Astrocyte (in vitro differentiated cells and primary cell): Measurements from ENCODE around the gene TBXAS1. TPM values are rescaled to one million over a fixed set of nuclear protein-coding genes. Genes with fewer than 3 reads are reported as not detected.

Source experiments
- DNase-seq: peaks from one replicate; pipeline ENCODE4 v3.0.0-alpha.2; 2010; ENCODE audit warnings: low read depth
- FAIRE-seq: peaks from 2 replicates; lab custom pipeline; 2011; peaks lifted over from hg19 to GRCh38; lab: Jason Lieb, UNC
- H2AFZ ChIP-seq: 2 replicates; pipeline ENCODE4 v1.6.0; 2012; ENCODE audit warnings: low read depth, low read length, inconsistent platforms
- H3K27ac ChIP-seq: 2 replicates; pipeline ENCODE4 v1.5.1; 2011; ENCODE audit warnings: low read depth, low read length, inconsistent platforms
- H3K27me3 ChIP-seq: 2 replicates; pipeline ENCODE4 v1.6.0; 2011; ENCODE audit warnings: low read length, inconsistent platforms; ENCODE audit not compliant: insufficient read depth
- H3K36me3 ChIP-seq: 2 replicates; pipeline ENCODE4 v1.5.1; 2011; ENCODE audit warnings: low read length, inconsistent platforms; ENCODE audit not compliant: insufficient read depth
- H3K4me1 ChIP-seq: 2 replicates; pipeline ENCODE4 v1.5.1; 2011; ENCODE audit warnings: low read length, inconsistent platforms; ENCODE audit not compliant: insufficient read depth
- H3K4me2 ChIP-seq: 2 replicates; pipeline ENCODE4 v1.6.0; 2012; ENCODE audit warnings: low read length, inconsistent platforms
- H3K4me3 ChIP-seq: 2 replicates; pipeline ENCODE4 v1.5.1; 2011; ENCODE audit warnings: low read depth, mild to moderate bottlenecking, low read length, inconsistent platforms; ENCODE audit not compliant: insufficient read depth
- H3K79me2 ChIP-seq: 2 replicates; pipeline ENCODE4 v1.6.0; 2012; ENCODE audit warnings: mild to moderate bottlenecking, low read length, inconsistent platforms; ENCODE audit not compliant: insufficient read depth
- H3K9ac ChIP-seq: 2 replicates; pipeline ENCODE4 v1.6.0; 2012; ENCODE audit warnings: mild to moderate bottlenecking, low read length, inconsistent platforms
- H3K9me3 ChIP-seq: 2 replicates; pipeline ENCODE4 v1.5.1; 2012; ENCODE audit warnings: low read depth, mild to moderate bottlenecking, low read length, inconsistent platforms; ENCODE audit not compliant: insufficient read depth
- H4K20me1 ChIP-seq: 2 replicates; pipeline ENCODE4 v1.6.0; 2012; ENCODE audit warnings: low read length, inconsistent platforms; ENCODE audit not compliant: insufficient read depth
- H3K27ac Mint-ChIP-seq: one replicate; pipeline ENCODE4 v1.8.0; 2021; ENCODE audit warnings: mild to moderate bottlenecking, mixed read lengths; ENCODE audit not compliant: unreplicated experiment
- H3K27me3 Mint-ChIP-seq: one replicate; pipeline ENCODE4 v1.8.0; 2021; ENCODE audit warnings: low read depth, mixed read lengths; ENCODE audit not compliant: unreplicated experiment
- H3K36me3 Mint-ChIP-seq: one replicate; pipeline ENCODE4 v1.8.0; 2021; ENCODE audit warnings: low read depth, mixed read lengths; ENCODE audit not compliant: unreplicated experiment
- H3K4me1 Mint-ChIP-seq: one replicate; pipeline ENCODE4 v1.8.0; 2021; ENCODE audit warnings: low read depth, mixed read lengths; ENCODE audit not compliant: unreplicated experiment
- H3K4me3 Mint-ChIP-seq: one replicate; pipeline ENCODE4 v1.8.0; 2021; ENCODE audit warnings: mild to moderate bottlenecking, moderate library complexity, mixed read lengths; ENCODE audit not compliant: unreplicated experiment
- H3K9me3 Mint-ChIP-seq: one replicate; pipeline ENCODE4 v1.8.0; 2021; ENCODE audit warnings: mild to moderate bottlenecking, mixed read lengths; ENCODE audit not compliant: unreplicated experiment
- EZH2 ChIP-seq: IDR thresholded peaks from 2 replicates; pipeline ENCODE4 v1.6.1; 2012; ENCODE audit warnings: mild to moderate bottlenecking, low read length, inconsistent platforms; ENCODE audit not compliant: insufficient read depth
- total RNA-seq: library from RNA; stranded (reverse); gene quantifications from 2 replicates; pipeline ENCODE4 v1.2.1, GENCODE V29; 2021
- TF ChIP-seq, protein P1 (sequence below): IDR thresholded peaks from 2 replicates; pipeline ENCODE4 v1.5.1; 2011; ENCODE audit warnings: low read depth, mild to moderate bottlenecking, inconsistent platforms, low read length, moderate library complexity; ENCODE audit not compliant: insufficient read depth

The TBXAS1 gene
- total RNA-seq, 1 donor from 2014 or later = 1.1 TPM

DNA sequence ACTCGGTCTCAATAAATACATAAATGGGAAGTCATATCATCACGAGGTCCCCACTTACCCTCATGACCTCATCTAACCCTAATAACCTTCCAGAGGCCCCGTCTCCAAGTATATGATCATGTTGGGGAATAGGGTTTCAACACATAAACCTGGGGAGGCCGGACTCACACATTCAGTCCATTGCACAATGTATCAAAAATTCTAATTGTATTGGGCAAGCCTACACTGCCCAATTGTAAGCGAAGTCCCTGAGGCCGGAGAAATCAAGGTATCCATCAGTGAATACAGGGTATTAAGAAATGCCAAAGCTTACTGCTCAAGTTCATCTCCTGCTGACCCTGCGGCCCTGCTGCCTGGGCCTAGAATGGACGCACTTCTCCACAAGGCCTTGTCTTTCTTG is 164.1 kb downstream of the TBXAS1 start:
- Histone ChIP-seq H2AFZ (no peak overlapping the region), H3K9ac (no peak overlapping the region), H3K4me3 (no peak overlapping the region), H3K9me3 (no peaks in the 10 kb centered on the region), H4K20me1 (no peaks in the 10 kb centered on the region), H3K36me3 (no peaks in the 10 kb centered on the region), H3K79me2 (no peaks in the 10 kb centered on the region), H3K27me3 (no peaks in the 10 kb centered on the region), H3K4me2 (no peak overlapping the region), H3K27ac (no peak overlapping the region), H3K4me1 (no peaks in the 10 kb centered on the region)
- FAIRE-seq (no peak), DNase-seq (no peak)
- H3K4me3 Mint-ChIP-seq = no peak overlapping the region
- TF ChIP-seq, protein P1, sequence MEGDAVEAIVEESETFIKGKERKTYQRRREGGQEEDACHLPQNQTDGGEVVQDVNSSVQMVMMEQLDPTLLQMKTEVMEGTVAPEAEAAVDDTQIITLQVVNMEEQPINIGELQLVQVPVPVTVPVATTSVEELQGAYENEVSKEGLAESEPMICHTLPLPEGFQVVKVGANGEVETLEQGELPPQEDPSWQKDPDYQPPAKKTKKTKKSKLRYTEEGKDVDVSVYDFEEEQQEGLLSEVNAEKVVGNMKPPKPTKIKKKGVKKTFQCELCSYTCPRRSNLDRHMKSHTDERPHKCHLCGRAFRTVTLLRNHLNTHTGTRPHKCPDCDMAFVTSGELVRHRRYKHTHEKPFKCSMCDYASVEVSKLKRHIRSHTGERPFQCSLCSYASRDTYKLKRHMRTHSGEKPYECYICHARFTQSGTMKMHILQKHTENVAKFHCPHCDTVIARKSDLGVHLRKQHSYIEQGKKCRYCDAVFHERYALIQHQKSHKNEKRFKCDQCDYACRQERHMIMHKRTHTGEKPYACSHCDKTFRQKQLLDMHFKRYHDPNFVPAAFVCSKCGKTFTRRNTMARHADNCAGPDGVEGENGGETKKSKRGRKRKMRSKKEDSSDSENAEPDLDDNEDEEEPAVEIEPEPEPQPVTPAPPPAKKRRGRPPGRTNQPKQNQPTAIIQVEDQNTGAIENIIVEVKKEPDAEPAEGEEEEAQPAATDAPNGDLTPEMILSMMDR = no peak
- no peak for TF ChIP-seq EZH2
- no peak overlapping the region for H3K27ac Mint-ChIP-seq
- H3K27me3 Mint-ChIP-seq = peaks cover 30% of the 10 kb centered on the region
- no peaks in the 10 kb centered on the region for H3K9me3 Mint-ChIP-seq
- H3K4me1 Mint-ChIP-seq = no peaks in the 10 kb centered on the region
- no peaks in the 10 kb centered on the region for H3K36me3 Mint-ChIP-seq

DNA sequence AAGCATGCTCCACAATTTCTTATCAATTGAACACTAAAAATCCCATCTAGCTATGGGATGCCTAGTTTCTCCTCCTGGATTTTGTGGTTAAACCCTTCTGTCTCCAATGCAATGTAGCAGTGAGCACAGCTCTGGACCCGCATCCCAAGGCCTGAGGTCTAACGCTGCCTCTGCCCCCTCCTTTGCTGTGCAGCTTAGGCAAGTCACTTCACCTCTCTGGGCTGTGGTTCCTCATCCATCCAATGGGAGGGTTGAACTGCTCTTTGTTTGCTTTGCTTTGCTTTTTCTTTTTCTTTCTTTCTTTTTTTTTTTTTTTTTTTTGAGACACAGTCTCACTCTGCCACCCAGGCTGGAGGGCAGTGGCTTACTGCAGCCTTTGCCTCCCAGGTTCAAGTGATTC is 164.5 kb downstream of the TBXAS1 start:
- Histone ChIP-seq H3K4me3 (no peak overlapping the region), H3K4me1 (no peaks in the 10 kb centered on the region), H2AFZ (no peak overlapping the region), H3K9ac (no peak overlapping the region), H3K79me2 (no peaks in the 10 kb centered on the region), H3K27ac (no peak overlapping the region), H3K9me3 (no peaks in the 10 kb centered on the region), H3K27me3 (no peaks in the 10 kb centered on the region), H3K36me3 (no peaks in the 10 kb centered on the region), H3K4me2 (no peak overlapping the region), H4K20me1 (no peaks in the 10 kb centered on the region)
- H3K27ac Mint-ChIP-seq = no peak overlapping the region
- TF ChIP-seq, protein P1 = no peak
- no peak for TF ChIP-seq EZH2
- FAIRE-seq = no peak
- no peak for DNase-seq
- no peaks in the 10 kb centered on the region for H3K9me3 Mint-ChIP-seq
- no peaks in the 10 kb centered on the region for H3K36me3 Mint-ChIP-seq
- H3K4me3 Mint-ChIP-seq = no peak overlapping the region
- H3K27me3 Mint-ChIP-seq = peaks cover 26% of the 10 kb centered on the region
- H3K4me1 Mint-ChIP-seq = no peaks in the 10 kb centered on the region

DNA sequence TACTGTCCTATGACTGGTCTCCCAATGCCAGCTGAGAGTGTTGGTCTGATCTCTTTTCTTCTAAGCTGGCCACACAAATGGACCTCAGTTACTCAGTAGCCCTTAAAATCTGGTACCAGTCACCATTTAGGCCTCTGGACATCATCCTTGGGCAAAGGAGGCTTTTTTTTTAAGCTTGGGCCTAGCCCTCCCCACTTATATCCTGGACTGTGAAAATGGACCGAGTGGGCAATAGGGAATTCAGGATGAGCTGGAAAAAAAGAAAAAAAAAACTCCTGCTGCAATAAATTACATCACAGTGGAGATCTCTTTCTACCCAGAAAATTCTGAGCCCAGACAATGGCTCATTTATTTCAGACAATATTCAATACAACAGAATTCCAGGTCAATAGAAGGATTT is 165.3 kb downstream of the TBXAS1 start:
- Histone ChIP-seq H3K27me3 (no peaks in the 10 kb centered on the region), H3K4me1 (no peaks in the 10 kb centered on the region), H3K36me3 (no peaks in the 10 kb centered on the region), H3K4me3 (no peak overlapping the region), H3K4me2 (no peak overlapping the region), H3K9me3 (no peaks in the 10 kb centered on the region), H2AFZ (no peak overlapping the region), H3K79me2 (no peaks in the 10 kb centered on the region), H3K27ac (no peak overlapping the region), H3K9ac (no peak overlapping the region), H4K20me1 (no peaks in the 10 kb centered on the region)
- Mint-ChIP-seq H3K27ac (no peak overlapping the region), H3K4me3 (no peak overlapping the region), H3K36me3 (no peaks in the 10 kb centered on the region), H3K4me1 (no peaks in the 10 kb centered on the region), H3K9me3 (no peaks in the 10 kb centered on the region), H3K27me3 (peaks cover 22% of the 10 kb centered on the region)
- TF ChIP-seq, protein P1 = no peak
- TF ChIP-seq EZH2 = no peak
- DNase-seq = no peak
- no peak for FAIRE-seq
